Stimulated activated CD8-positive, alpha-beta memory T cell treated with anti-CD3 and anti-CD28 coated beads, Interleukin-12 subunit alpha, Interleukin-12 subunit beta, amount 100 ng/mL, for 1 hour (primary cell): Measurements from ENCODE around the gene C16orf92.
"Not testable (repeated sequence)": the region's sequence is repeated elsewhere in the genome, so short reads cannot be mapped to it uniquely, and the experiment has no call there.

ENCODE experiments used
- DNase-seq: peaks from one replicate; pipeline ENCODE4 v3.0.0-alpha.2; 2020; ENCODE audit warnings: low read depth

The C16orf92 gene

DNA sequence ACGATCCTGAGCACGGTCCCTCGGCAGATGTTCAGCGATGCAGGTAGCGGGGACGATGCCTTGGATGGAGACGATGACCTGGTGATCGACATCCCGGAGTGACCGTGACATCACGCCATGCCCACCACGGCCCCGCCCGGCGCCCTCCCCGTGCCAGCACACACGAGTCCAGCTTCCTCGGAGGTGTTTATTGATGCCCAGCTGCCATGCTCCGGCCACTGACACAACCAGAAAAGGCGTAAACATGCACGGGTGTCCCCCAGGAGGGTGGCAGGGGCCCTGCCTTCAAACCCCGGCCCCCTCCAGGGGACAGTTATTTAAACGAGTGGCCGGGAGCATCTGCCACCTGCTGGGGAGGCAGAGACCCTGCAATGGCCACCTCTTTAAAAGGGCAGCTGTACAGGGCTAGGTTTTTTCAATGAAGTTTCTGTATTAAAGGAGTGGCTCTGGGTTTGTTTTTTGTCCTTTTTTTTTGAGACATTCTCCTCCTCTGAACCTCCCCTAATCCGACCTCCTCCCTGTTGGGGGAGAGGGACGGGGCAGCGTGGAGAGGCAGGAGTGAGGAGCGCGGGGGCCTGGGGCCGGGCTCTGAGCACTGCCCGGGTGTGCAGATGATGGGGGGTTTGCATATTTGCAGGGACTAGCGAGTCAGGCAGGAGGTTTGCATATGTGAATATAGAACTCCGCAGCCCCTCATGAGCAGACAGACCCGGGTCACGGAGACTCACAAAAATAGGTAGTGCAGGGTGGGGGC lies 17.5 kb upstream of the C16orf92 start:
- no peak for DNase-seq

DNA sequence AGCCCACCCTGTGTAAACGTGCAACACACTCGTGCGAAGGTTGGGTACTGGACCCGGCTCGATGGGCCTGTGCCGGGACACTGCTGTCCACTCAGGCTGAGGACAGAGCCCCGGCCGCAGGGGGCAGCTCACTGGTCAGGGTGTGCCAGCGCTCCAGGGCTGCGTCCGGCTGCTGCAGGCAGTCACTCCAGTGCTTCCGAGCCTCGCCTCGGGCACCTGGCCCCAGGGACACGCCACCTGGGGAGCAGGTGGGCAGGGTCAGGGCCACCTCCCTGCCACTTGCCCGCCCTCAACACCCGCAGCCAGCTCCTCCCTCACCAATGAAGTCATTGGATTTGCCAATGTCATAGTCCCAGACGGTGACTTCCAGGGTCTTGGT lies 16.9 kb upstream of the C16orf92 start:
- no peak for DNase-seq

DNA sequence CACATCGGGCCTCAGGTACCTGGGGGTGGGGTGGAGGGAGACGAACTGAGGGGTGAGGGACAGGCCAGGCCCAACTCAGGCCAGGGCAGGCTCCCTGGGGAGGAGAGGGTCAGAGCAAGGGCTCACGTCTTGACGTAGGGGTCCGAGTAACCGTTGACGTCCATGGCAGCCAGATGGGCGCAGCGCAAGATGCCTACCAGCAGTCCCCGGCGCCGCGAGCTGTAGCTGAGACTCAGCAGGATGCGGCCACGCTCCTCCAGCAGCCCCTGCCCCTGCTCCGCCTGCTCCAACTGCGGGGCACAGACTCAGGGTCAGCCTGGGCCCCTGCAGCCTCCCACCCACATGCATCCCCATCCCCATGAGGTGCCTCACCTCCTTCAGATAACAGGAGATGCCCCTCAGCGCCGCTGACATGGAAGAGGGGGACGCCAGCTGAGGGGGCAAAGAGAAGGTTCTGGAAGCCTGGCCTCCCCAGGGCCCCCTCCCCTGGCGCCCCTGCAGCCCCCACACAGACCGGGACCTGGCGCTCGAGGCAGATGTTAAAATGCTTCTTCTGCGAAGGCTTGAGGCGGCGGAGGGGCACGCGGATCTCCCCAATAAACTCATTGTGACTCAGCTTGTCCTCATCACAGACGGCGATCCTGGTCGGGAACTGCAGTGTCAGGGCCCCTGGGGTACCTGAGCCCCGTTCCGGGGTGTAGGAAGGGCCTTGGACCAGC lies 16.2 kb upstream of the C16orf92 start:
- DNase-seq: no peak

DNA sequence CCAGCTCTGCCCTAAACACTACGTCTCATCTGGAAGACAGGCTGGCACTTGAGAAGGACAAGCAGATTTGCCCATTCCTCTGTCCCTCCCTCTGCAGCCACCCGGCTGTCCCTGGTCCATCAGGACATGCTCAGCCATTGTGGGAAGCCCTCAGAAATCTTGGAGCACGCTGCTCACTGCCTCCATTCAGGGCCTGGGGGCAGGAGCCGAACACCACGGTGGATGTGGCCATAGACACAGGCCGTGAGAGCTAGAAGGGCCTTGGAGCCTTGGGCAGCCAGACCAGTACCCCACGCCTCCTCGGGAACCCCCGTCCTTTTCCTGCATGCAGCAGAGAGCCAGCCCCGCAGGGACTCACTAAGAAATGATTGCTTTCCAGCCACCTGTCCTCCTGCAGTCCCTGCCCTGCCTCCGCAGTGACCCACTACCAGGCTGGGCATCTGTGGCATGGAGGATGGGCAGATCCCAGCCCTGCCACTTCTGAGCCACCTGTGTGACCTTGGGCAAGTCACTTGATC lies 15.6 kb upstream of the C16orf92 start:
- no peak for DNase-seq

DNA sequence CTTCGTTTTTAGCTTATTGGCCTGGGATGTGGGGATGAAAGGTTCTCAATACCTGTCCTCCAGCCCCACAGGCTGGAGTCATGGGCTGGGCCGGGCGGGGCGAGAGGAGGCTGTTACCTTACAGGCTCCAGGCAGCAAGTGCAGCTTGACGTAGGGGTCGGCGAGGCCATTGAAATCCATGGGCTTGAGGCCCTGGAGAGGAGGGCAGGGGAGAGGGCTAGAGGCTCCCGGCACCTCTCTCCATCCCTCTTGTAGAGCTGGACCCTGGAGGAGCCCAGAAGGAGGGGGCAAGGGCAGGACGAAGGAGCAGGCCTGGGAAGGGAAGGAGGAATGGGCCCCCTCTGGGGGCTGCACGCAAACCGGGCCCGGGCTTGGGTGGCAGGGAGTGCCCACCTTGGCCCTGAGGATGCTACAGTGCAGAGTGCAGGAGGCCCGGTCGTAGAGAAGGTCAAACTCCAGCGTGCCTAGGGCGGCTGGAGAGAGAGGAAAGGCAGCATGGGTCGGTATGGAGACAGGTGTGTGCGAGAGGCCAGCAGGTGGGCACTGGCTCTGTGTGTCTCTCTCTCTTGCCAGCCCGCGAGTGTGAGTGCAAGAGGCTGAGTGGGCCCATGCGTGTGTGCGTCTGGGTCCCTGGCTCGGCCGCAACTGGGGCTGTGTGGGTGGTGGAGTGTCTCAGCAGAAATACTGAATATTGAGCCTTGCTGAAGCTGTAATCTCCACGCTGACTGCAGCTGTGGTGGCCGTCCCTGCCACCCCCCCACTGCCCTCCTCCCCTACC lies 13.7 kb upstream of the C16orf92 start:
- no peak for DNase-seq

DNA sequence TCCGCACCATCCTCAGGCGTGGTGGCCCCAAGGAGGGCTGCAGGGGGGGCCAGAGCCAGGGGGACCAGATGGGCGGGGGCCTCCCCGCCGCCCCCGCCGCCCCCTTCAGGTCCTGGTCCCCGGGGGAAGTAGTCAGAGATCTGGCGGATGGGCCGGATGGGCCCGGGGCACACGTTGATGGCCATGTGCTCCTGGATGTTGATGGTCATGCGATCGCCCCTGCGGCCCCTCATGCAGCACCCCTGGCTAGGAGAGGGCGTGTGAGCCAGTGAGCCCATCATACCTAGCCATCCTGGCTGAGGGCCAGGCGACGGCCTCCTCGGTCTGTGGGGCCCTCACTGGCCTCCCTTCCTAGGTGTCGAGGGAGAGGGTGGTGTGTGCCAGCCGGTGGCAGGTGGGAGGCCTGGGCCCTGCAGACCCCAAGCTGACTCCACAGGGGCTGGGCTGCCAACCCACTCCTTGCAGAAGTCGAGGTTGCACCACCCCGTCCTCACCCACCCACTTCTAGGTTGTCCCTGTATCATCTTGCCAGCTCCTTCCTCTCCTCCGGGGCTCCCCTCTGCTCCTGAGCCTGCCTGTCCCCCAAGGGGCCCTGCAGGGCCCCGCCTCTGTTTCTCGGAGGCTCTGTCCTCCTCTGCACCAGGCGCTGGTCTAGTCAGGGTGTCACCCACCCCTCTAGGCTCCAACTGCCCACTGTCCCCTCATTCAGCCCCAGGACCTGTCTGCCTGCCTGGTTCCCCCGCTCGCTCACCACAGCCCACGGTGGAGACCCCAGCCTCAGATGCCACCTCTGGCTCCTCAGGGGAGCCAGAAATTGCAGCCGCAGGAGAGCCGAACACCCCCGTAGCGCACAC lies 12.8 kb upstream of the C16orf92 start:
- DNase-seq: no peak

DNA sequence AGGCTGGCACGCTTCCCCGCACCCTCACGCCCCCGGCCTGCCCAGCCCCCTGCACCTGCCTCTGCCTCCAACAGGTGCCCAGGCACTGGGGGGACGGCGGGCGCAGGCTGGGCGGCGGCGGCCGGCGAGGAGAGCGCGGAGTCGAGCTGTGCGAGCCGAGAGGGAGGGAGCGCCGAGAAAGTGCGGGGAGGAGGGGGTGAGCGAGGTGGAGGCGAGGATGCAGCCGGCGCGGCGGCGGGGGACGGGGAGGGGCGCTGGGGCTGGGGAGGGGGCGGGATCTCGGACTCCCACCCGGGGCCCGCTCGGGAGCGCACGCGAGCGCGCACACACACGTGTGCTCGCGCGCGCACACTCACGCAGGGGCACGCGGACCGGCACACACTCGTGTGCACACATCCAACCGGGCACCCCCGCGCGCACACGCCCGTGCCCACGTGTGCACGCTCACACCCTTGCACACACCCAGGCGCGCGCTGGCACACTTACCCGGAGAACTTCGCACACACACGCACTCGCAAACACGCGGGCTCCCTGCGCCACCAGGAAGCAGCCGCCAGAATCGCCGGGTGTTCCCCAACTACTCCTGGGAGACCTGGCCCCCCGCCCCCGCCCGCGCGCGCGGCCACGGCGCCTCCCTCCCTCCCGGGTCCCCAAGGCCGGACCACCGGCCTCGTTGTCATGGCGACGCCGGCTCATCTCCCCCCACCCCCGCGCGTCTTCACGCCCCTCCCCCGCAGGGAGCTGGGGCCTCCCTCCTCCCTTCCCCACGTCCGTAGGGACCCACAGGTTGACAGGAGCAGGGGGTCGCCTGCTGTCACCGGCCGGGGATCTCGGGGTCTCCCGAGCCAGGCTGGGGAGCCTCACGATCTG lies 11.9 kb upstream of the C16orf92 start, which contains the start of gene DOC2A:
Gene DOC2A (minus strand): TSS at position 184 of the 870 bp plus-strand sequence. CDS start 805 bp downstream, outside the sequence.
- DNase-seq: no peak

DNA sequence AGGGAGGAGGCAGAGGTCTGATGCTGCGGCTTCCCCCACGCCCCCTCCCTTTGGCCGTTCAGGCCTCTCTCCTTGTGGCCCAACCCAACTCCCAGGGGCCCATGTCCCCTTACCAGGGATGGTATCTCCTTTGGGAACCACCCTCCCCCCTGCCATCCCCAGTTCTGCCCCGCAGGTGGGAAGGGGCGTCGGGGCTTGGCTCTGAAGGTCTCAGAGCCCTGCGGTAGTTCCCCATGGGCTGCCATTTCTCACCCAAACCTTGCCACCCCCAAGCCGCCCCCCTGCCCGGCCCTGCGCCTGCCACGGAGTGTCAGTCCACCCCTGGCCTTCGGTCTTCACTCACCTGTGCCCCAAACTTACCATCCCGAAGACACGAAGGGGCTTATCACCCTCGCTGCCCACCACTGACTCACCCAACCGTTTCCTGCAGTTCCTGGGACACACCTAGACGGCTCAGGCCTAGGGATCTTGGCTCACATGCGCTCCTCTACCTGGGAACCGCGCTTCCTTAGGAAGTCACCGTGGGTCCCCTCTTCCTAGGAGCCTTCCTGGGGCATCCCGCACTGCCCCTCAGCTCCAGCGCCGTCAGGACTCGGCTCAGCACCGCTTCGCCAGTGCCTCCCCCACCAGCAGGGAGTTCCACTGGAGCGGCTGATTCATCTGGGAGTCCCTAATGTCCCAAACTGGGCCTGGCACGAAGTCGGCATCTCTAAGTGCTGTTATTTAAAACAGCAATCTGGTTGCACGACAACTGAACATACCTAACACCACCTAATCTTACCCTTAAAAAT lies 11.1 kb upstream of the C16orf92 start:
- no peak for DNase-seq

DNA sequence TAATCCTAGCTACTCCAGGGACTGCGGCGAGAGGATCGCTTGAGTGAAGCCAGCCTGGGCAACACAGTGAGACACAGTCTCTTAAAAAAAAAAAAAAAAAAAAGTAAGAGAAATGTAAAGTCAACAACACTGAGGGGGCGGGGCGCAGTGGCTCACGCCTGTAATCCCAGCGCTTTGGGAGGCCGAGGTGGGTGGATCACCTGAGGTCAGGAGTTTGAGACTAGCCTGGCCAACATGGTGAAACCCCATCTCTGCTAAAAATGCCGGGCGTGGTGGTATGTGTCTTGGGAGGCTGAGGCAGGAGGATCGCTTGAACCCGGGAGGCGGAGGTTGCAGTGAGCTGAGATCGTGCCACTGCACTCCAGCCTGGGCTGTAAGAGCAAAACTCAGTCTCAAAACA lies 10.4 kb upstream of the C16orf92 start:
- DNase-seq: not testable (repeated sequence)

DNA sequence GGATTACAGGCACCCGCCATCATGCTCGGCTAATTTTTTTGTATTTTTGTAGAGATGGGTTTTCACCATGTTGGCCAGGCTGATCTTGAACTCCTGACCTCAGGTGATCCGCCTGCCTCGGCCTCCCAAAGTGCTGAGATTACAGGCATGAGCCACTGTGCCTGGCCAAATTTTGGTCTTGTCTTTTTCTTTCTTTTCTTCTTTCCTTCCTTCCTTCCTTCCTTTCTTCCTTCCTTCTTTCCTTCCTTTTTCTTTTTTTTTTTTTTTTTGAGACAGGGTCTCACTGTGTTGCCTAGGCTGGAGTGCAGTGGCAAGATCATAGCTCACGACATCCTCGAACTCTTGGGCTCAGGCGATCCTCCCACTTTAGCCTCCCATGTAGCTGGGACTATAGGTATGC lies 7.5 kb upstream of the C16orf92 start:
- DNase-seq: not testable (repeated sequence)

DNA sequence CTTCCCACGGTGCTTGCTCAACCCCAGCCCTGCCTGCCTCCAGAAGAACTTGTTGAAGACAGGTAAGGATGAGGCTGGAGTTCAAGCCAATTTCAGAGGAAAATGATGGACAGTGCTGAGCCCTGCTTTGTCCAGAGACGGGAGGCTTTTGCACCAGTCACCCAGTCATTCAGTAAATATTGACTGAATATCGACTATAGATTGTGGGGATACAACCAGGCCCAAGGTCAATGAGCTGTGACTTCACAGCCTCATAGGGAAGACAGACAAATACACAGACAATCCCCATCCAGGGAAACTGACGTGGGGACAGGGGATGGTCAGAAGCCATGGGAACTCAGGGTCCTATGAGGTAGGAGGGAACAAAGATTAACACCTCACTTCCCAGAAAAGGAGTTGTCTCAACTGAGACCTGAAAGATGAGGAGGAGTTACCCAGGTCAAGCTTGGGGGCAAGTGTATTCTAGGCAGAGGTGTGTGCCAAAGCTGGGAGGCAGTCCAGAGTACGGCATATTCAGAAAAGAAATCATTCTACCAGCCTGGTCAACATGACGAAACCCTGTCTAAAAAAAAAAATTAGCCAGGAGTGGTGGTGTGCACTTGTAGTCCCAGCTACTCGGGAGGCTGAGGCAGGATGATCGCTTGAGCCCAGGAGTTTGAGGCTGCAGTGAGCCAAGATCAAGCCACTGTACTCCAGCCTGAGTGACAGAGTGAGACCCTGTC lies 6.3 kb upstream of the C16orf92 start:
- DNase-seq: no peak

DNA sequence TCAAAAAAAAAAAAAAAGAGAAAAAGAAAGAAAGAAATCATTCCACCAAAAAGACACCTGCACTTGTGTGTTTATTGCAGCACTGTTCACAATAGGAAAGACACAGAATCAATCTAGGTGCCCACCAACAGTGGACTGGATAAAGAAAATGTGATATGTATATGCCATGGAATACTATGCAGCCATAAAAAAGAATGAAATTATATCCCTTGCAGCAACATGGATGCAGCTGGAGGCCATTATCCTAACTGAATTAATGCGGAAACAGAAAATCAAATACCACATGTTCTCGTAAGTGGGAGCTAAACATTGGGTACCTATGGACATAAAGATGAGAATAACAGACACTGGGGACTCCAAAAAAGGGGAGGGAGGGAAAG lies 5.7 kb upstream of the C16orf92 start:
- DNase-seq: no peak

DNA sequence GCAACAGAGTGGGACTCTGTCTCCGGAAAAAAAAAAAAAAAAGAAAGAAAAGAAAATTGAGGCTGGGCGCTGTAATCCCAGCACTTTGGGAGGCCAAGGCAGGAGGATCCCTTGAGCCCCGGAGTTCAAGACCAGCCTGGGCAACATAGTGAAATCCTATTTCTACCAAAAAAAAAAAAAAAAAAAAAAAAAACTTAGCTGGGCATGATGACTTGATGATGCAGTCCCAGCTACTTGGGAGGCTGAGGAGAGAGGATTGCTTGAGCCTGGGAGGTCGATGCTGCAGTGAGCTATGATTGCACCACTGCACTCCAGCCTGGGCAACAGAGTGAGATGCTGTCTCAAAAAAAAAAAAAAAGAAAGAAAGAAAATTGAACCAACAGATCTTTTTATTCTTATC lies 5.1 kb upstream of the C16orf92 start:
- DNase-seq: not testable (repeated sequence)

DNA sequence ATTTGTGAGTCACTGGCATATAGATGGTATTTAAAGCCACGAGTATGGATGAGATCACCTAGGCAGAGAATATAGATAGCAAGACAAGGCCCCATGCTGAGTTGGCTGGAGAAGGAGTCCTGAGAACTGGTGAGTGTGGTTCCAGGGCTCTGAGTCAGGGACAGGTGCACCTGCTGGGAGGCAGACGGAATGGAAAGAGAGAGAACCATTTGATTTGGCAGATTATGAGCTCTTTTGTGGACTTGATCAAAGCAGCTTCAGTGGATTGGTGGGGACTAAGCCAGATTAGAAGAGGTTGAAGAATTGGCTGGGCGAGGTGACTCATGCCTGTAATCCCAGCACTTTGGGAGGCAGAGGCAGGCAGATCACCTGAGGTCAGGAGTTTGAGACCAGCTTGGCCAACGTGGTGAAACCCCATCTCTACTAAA lies 4.3 kb upstream of the C16orf92 start:
- DNase-seq: no peak

DNA sequence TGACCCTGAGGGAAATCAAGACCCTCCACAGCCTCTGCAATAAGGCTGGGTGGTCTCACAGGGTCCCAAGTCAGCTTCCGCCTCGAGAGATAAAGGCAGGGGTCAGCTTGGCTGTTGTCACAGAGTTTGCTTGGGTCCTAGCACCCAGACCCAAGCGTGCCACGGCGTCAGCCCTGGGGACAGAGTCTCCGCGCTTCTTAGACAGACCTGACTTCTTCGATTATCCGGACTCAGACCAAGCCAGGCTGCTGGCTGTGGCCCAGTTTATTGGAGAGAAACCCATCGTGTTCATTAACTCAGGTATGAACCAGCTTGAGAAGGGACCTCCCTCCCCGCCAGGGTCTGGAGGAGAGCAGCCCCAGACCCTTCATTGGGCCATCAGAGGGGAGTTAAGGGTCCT lies 588 bp downstream of the C16orf92 start:
- no peak for DNase-seq

DNA sequence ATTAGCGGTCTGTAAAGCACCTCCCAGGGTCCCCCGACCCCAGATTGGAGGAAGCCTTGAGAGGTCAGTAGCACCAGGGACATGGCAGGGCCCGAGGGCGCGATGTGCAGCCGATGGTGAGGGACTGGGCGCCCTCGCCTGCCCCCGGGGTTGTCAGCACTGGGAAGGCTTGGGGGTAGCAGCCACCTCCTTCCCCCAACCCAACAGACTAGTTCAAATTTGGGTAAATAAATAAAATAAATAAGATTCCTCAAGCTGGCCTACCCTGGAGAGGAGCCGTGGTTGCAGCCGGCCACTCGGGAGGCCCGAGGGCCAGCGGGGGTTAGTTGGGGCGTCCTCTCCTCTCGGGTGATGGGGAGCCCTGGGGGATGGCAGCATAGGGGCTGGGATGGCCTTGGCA lies 1.5 kb downstream of the C16orf92 start:
- no peak for DNase-seq

DNA sequence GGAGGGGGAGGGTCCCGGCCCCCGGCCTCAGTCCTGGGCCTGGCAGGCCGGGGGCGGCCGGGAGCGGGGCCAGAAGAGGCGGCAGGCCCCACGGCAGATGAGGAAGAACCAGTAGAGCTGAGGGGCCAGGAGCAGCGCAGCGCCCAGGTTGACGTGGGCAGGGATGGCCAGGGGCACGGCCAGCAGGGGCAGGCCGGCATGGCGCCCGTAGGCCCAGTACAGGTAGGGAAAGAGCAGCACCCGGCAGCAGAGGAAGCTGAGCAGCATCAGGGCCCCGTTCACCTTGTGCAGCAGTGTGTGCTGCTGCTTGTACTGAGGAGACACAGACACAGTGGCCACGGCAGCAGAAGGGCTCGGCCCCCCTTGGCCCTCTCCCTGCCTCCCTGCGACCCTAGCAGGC lies 2.2 kb downstream of the C16orf92 start:
- DNase-seq: no peak

DNA sequence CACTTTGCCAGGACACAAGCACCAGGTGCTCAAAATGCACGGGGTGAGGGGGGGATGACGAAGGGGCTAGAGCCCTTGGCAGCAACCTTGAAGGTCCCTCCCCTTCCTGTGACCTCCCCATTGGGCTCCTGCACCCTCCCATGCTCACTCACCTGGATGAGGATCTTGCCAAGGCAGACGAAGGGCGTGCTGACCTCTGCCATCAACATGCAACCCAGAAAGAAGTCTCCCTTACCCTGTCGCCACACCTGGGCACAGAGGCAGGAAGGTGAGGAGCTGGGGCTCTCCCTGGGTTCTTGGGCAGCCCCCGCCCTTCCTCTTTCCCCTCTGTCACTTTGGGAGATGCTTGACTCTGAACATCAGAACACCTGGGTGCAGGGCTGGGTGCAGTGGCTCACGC lies 2.6 kb downstream of the C16orf92 start:
- DNase-seq: no peak

DNA sequence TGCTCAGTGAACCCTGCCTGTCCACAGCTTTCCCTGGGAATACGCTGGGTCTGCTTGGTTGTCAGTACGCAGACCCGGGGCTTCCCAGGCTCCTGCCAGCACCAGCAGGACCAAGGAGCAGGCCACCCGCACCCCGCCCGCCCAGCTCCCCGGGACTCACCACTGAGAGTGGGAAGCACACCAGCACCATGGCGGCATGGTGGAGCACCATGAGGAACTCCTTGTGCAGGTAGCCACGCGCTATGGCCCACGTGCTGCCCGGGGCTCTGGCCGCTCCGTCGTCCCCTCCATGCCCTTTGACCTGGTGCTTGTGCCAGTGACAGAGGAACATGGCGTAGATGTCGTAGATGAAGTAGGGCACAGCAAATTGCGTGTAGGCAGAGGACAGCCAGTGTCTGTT lies 3.5 kb downstream of the C16orf92 start:
- DNase-seq: no peak
